HUDEP-2 (cell line): ENCODE results near the gene CYB5R4.
"Not testable (repeated sequence)": the region's sequence is repeated elsewhere in the genome, so short reads cannot be mapped to it uniquely, and the experiment has no call there.

Experiments
- DNase-seq, 76 experiments: peaks; one replicate each; lab custom pipeline; 2025; ENCODE audit not compliant: unreplicated experiment in 76 of 76; lab: John Stamatoyannopoulos, UW

The CYB5R4 gene

DNA sequence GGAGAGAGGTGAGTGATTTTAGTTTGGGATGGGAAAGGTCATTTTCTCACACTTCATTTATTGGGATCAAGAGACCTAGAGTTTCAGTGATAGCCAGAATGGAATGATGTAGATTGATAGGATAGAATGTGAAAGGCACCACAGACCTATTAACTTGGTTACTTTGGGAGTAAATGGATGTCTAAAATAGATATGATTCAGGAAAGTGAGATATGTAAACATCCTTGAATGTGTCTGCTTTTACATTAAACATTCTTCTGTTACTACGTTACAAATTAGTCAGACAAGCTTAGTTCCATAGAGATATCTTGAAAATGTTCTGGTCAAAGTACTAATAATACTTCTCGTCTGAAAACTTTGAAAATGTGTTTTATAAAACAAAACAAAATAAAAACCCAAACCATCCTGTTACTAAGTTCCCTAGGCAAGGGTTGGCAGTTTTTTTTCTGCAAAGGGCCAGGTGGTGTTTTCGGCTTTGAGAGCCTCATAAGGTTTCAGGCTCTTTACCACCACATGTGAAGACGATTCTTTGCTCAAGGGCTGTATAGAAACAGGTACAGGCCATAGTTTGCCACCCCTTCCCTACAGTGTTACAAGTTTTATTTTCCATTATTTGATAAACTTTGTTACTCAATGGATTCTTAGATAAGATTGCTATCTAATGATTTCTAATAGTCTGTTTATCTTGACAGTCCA lies 3.4 kb downstream of the CYB5R4 start:
- no peak for DNase-seq

GRCh38 chr6:83867043-83867442 lies 7.6 kb downstream of the CYB5R4 start:
- no peak for DNase-seq

- peak in 4 of 76 experiments; percentile 6 to 16 (median 11) for DNase-seq
These were observed 8.2 kb downstream of the CYB5R4 start for GRCh38 chr6:83867527-83868161.

- no peak for DNase-seq
These were observed 9.2 kb downstream of the CYB5R4 start for GRCh38 chr6:83868639-83869038.

DNA sequence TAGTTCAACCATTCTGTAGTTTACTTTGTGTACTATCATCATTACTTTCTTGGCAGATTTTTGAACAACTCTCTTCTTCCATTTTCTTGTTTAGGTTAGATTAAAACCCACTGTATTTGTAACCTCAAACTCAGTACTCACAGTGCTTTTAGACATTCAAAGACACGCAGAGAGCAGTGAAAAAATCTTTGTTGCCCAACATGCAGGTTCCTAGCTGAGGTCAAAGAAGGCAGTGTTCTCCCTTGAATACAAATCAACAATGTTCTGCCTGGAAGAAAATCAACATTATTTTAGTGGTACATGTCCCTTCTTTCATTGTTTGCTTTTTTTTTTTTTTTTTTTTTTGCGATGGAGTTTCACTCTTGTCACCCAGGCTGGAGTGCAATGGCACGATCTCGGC lies 11.2 kb downstream of the CYB5R4 start:
- no peak for DNase-seq

DNA sequence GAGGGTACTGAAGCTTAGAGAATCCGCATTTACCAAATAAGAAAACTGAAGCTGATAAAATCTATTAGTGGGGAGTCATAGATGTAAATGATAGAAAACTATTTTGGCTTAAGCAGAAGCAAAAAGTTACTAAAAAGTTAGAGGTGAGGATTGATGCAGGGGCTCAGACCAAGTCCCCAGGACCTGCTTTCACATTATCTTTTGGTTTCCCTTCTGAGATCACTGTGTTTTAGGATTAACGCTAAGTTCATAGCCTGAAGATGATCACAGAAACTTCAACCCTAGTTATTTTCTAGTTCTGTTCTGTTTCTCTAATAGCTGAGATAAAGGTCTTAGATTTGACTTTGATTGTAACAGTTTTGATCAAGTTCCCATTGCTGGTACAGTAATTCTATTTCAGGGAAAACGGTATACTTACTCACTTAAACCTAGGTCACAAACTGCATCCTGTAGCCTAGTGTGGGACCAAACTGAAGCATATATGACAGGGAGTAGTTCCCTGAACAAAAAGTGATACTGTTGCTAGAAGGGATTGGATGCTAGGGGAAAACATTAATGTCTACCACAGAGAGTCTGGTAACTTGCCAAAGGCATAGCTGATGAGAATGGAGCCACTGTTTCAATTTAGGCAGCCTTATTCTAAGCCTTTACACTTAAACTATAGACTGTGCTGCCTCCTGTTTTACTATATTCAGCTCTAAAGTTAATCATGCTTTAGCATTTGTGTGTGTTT lies 13.1 kb downstream of the CYB5R4 start:
- DNase-seq = peak in 1 of 76 experiments; percentile 21

- DNase-seq = no peak
These were observed 14.4 kb downstream of the CYB5R4 start for GRCh38 chr6:83873869-83874268.

GRCh38 chr6:83875843-83876242 lies 16.4 kb downstream of the CYB5R4 start:
- no peak for DNase-seq

DNA sequence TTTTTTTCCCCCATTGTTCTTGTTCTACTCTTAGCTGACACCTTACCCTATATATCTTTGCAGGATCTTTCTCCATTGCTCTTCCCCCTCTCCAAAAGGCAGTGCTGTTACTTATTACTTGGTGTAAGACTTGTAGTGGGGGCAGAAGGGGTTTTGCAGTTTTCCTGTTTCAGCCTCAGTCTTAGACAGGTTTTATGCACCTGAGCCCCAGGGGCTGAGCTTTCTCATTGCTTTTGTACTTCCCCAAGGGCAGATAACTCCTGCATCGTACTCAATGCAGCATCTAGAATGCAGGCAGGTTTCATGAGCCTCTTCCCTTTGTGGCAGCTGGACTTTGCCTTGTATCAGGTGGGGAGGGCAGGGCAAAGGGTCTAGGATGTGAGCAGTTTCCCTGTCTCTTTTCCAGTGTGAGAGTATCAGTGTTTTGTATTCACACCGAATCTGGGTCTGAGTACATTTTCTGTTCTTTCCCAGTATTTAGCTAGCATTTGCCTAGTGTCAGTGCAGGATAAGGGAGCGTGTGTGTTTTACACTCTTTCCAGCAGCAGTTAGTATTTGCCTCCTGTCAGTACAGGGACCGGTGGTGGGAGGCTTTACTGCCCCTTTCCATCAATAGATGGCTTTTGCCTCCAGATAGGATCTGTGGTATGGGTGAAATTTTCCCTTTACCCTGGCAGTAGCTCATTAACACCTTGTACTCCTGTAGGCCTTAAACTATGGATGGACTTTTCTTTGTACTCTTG lies 19.6 kb downstream of the CYB5R4 start:
- DNase-seq = no peak

DNA sequence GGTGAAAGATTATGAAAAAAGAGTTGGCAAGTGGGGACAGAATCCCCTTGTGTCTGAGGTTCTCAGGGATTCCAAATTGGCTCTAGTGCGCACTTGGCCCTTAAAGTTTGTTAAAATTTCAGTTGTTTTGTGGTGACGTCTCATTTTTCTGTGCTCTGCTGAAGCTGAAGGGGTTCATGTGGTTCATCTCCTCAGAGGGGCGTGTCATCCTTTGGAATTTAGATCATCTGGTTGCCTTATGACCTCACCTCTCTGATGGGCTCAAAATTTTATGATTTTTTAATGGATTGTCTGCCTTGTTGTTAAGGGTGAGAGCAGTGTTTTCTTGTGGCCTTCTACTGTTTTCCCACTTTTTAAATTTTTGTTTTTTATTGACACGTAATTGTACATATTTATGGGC lies 20.3 kb downstream of the CYB5R4 start:
- DNase-seq = no peak

DNA sequence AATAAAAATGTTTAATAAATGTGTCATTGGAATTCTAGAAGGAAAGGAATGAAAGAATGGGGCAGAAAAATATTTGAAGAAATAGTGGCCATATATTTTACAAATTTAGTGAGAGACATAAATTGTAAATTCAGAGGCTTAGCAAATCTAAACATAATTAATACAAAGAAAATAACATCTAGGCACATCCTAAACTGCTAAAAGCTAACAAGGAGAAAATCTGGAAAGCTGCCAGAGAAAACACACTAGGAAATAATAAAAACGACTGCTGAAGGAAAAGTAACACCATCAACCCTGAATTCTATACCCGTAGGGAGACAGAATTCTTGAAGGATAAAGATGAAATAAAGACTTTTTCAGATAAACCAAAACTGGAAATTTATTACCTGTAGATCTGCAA lies 23.8 kb downstream of the CYB5R4 start:
- DNase-seq = no peak

- DNase-seq = peak in 36 of 76 experiments; percentile 21 to 85 (median 70)
These were observed 25.0 kb downstream of the CYB5R4 start for GRCh38 chr6:83884523-83884922.

GRCh38 chr6:83885984-83886383 lies 26.5 kb downstream of the CYB5R4 start:
- DNase-seq = no peak

GRCh38 chr6:83889621-83890020 lies 30.1 kb downstream of the CYB5R4 start:
- DNase-seq = no peak

DNA sequence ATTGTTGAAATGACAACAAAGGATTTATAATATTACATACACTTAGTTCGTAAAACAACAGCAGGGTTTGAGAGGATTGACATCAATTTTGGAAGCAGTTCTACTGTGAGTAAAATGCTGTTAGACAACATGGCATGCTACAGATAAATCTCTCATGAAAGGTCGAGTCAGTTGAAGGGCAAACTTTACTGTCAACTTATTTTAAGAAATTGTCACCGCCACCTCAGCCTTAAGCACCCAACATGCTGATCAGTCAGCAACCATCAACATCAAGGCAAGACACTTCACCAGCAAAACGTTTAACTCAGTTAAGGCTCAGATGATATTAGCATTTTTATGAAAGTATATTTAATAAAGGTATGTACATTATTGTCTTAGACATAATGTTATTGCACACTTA lies 31.0 kb downstream of the CYB5R4 start:
- no peak for DNase-seq

GRCh38 chr6:83891586-83891985 lies 32.1 kb downstream of the CYB5R4 start:
- no peak for DNase-seq

DNA sequence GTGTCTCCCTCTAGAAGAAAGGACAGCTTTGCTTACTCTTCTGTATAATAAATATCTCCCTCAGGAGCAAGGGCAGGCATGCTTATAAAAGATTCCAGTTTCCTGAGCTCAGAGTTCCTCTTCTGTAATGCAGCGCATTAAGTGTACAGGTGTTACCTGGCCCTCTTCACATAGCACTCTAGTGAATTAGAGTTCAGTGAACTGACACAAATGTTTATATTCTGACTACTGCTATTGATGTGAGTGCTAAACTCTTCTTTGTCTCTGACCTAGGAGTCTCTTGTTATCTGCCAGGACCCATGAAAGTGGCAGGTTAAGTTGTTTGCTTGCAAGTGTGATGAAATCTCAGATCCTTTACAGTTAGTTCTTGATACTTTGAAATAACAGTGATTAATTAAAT lies 33.5 kb downstream of the CYB5R4 start:
- no peak for DNase-seq

DNA sequence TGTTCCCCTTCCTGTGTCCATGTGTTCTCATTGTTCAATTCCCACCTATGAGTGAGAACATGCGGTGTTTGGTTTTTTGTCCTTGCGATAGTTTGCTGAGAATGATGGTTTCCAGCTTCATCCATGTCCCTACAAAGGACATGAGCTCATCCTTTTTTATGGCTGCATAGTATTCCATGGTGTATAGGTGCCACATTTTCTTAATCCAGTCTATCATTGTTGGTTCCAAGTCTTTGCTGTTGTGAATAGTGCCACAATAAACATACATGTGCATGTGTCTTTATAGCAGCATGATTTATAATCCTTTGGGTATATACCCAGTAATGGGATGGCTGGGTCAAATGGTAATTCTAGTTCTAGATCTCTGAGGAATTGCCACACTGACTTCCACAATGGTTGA lies 37.6 kb downstream of the CYB5R4 start:
- not testable (repeated sequence) for DNase-seq

DNA sequence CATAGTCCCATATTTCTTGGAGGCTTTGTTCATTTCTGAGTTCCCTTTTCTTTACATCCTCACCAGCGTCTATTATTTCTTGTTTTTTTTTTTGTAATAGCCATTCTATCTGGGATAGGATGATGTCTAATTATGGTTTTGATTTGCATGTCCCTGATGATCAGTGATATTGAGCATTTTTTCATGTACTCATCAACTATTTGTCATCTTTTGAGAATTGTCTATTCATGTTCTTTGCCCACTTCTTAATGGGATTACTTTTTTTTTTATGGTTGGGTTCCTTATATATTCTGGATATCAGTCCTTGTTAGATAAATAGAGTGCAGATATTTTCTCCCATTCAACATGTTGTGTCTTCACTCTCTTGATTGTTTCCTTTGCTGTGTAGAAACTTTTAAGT lies 42.1 kb downstream of the CYB5R4 start:
- DNase-seq = no peak

DNA sequence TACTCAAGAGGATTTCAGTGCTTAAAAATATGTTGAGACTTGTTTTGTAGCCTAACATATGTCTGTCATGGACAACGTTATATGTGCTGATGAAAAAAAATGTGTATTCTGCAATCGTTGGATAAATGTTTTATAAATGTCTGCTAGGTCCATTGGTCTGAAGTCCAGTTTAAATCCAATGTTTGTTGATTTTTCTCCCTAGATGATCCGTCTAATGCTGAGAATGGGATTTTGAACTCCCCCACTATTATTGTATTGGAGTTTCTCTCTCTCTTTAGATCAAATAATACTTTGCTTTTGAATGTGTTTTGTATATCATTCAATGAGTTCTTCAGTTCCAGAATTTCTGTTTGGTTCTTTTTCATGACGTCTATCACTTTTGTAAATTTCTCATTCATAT lies 44.9 kb downstream of the CYB5R4 start:
- DNase-seq = no peak

- no peak for DNase-seq
These were observed 46.2 kb downstream of the CYB5R4 start for GRCh38 chr6:83905648-83906047.
